ENCODE results near the gene SNPH. TPM values are rescaled to one million over a fixed set of nuclear protein-coding genes. Genes with fewer than 3 reads are reported as not detected.
A peak's percentile ranks its signal among the peaks of the same experiment; 100 is the strongest.

The SNPH gene
- total and polyA plus RNA-seq, 2 donors from 2014 or later: 3.1 TPM

- no peak for TF ChIP-seq CTCF (IDR thresholded peaks at IDR 0.05; ENCODE audit: borderline replicate concordance, extremely low read depth, insufficient read depth)
- Histone ChIP-seq H3K27me3 (ENCODE audit: control insufficient read depth, insufficient read depth, low read length) (no peaks in the 10 kb centered on the region), H3K27ac (ENCODE audit: low read depth in 2 of 2, low read length in 2 of 2) (no peak overlapping the region), H3K36me3 (ENCODE audit: control insufficient read depth in 2 of 3, insufficient read depth in 3 of 3, low read length in 3 of 3) (no peaks in the 10 kb centered on the region), H3K4me3 (ENCODE audit: low read length in 3 of 3) (no peak overlapping the region), H3K9me3 (ENCODE audit: control insufficient read depth in 2 of 3, insufficient read depth in 1 of 3, low read length in 3 of 3) (no peaks in the 10 kb centered on the region), H3K4me1 (ENCODE audit: control insufficient read depth in 2 of 3, insufficient read depth in 2 of 3, low read depth in 1 of 3, low read length in 3 of 3) (no peaks in the 10 kb centered on the region), H3K9ac (ENCODE audit: low read length in 3 of 3) (no peak overlapping the region)
- DNase-seq (peak in 1 of 5 donors; percentile 49), FAIRE-seq (no peak)
- intact Hi-C loops (cut with DNase I): no loop called here
Measured at GRCh38 chr20:1296117-1296610, 30.1 kb downstream of the SNPH start.

- TF ChIP-seq CTCF (IDR thresholded peaks at IDR 0.05; ENCODE audit: borderline replicate concordance, extremely low read depth, insufficient read depth): no peak
- Histone ChIP-seq H3K4me3 (ENCODE audit: low read length in 3 of 3) (no peak overlapping the region), H3K27me3 (ENCODE audit: control insufficient read depth, insufficient read depth, low read length) (no peaks in the 10 kb centered on the region), H3K27ac (ENCODE audit: low read depth in 2 of 2, low read length in 2 of 2) (no peak overlapping the region), H3K36me3 (ENCODE audit: control insufficient read depth in 2 of 3, insufficient read depth in 3 of 3, low read length in 3 of 3) (no peaks in the 10 kb centered on the region), H3K4me1 (ENCODE audit: control insufficient read depth in 2 of 3, insufficient read depth in 2 of 3, low read depth in 1 of 3, low read length in 3 of 3) (no peaks in the 10 kb centered on the region), H3K9ac (ENCODE audit: low read length in 3 of 3) (no peak overlapping the region), H3K9me3 (ENCODE audit: control insufficient read depth in 2 of 3, insufficient read depth in 1 of 3, low read length in 3 of 3) (no peaks in the 10 kb centered on the region)
- intact Hi-C loops (cut with DNase I): no loop called here
- peak in 1 of 5 donors; percentile 59 for DNase-seq
- no peak for FAIRE-seq
Measured at GRCh38 chr20:1296922-1297321, 30.8 kb downstream of the SNPH start.

- intact Hi-C loops (cut with DNase I): no loop called here
- no peak for DNase-seq
Measured at GRCh38 chr20:1297486-1297885, 31.4 kb downstream of the SNPH start.

More at GRCh38 chr20:1297486-1297885, 31.4 kb downstream of the SNPH start:
- H3K4me1 ChIP-seq (ENCODE audit: control insufficient read depth in 2 of 3, insufficient read depth in 2 of 3, low read depth in 1 of 3, low read length in 3 of 3): no peaks in the 10 kb centered on the region
- no peak overlapping the region for H3K9ac ChIP-seq (ENCODE audit: low read length in 3 of 3)
- FAIRE-seq: no peak
- no peak overlapping the region for H3K27ac ChIP-seq (ENCODE audit: low read depth in 2 of 2, low read length in 2 of 2)
- no peaks in the 10 kb centered on the region for H3K9me3 ChIP-seq (ENCODE audit: control insufficient read depth in 2 of 3, insufficient read depth in 1 of 3, low read length in 3 of 3)
- no peak overlapping the region for H3K4me3 ChIP-seq (ENCODE audit: low read length in 3 of 3)
- no peaks in the 10 kb centered on the region for H3K36me3 ChIP-seq (ENCODE audit: control insufficient read depth in 2 of 3, insufficient read depth in 3 of 3, low read length in 3 of 3)
- no peaks in the 10 kb centered on the region for H3K27me3 ChIP-seq (ENCODE audit: control insufficient read depth, insufficient read depth, low read length)
- no peak for TF ChIP-seq CTCF (IDR thresholded peaks at IDR 0.05; ENCODE audit: borderline replicate concordance, extremely low read depth, insufficient read depth)
